GM12878 (cell line): ENCODE data around the gene EPHA4. TPM values are rescaled to one million over a fixed set of nuclear protein-coding genes. Genes with fewer than 3 reads are reported as not detected.

Source experiments
- ATAC-seq: fragments of 200-7000 bp; cut with Tn5 transposase; 3 replicates; pipeline ENCODE4 v1.9.1; 2020; ENCODE audit warnings: mild to moderate bottlenecking, moderate library complexity
- BruUV-seq: library from RNA; stranded (reverse); fragments of 400-500 nt; replicated peaks from 2 replicates; lab custom pipeline; 2021; lab: Mats Ljungman, UMichigan
- CTCF ChIA-PET: fragments of 300-600 bp; sonication (Branson Sonifier 250); formaldehyde crosslinking; extraction: SDS; loops from one replicate; lab custom pipeline; 2021; ENCODE audit warnings: inconsistent platforms; lab: Yijun Ruan, JAX
- POLR2A ChIA-PET: fragments of 350-600 bp; formaldehyde crosslinking; extraction: SDS; loops from one replicate; lab custom pipeline; 2021; ENCODE audit warnings: inconsistent platforms; lab: Charles Lee
- RAD21 ChIA-PET: fragments of 300-600 bp; sonication (Branson Sonifier 250); formaldehyde crosslinking; loops from one replicate; lab custom pipeline; 2023; ENCODE audit warnings: antibody characterized with exemption; ENCODE audit not compliant: unreplicated experiment; lab: Charles Lee
- SMC1A ChIA-PET: fragments of 300-600 bp; sonication (Branson Sonifier 250); formaldehyde crosslinking; loops from one replicate; lab custom pipeline; 2023; ENCODE audit not compliant: unreplicated experiment, uncharacterized antibody; lab: Charles Lee
- DNase-seq: peaks from one replicate; pipeline ENCODE4 v3.0.0-alpha.2; 2011; ENCODE audit warnings: low read depth, low spot score
- FAIRE-seq: peaks from 3 replicates; lab custom pipeline; 2011; peaks lifted over from hg19 to GRCh38; lab: Jason Lieb, UNC
- H2AFZ ChIP-seq: 2 replicates; pipeline ENCODE4 v1.6.0; 2011; ENCODE audit warnings: low read depth, low read length, control low read depth; ENCODE audit not compliant: control insufficient read depth
- H3K27ac ChIP-seq: 2 replicates; pipeline ENCODE4 v1.5.1; 2011; ENCODE audit warnings: control low read depth; ENCODE audit not compliant: control insufficient read depth, insufficient read depth
- H3K27me3 ChIP-seq, 2 experiments: replicated peaks in 1 of 2; 2 replicates each; pipeline versions ENCODE4 v1.6.0 to v1.6.1; 2011; ENCODE audit warnings: low read length in 1 of 2; ENCODE audit not compliant: control insufficient read depth in 2 of 2, insufficient read depth in 2 of 2
- H3K36me3 ChIP-seq, 2 experiments: 2 replicates each; pipeline ENCODE4 v1.5.1; 2011; ENCODE audit warnings: low read length in 1 of 2; ENCODE audit not compliant: control insufficient read depth in 2 of 2, insufficient read depth in 2 of 2
- H3K4me1 ChIP-seq: 2 replicates; pipeline ENCODE4 v1.6.1; 2011; ENCODE audit warnings: mild to moderate bottlenecking, low read length, moderate library complexity, mixed read lengths; ENCODE audit not compliant: control insufficient read depth, insufficient read depth
- H3K4me2 ChIP-seq: 2 replicates; pipeline ENCODE4 v1.6.0; 2011; ENCODE audit warnings: control low read depth; ENCODE audit not compliant: control insufficient read depth, insufficient read depth
- H3K4me3 ChIP-seq: fragments of 200-600 bp; sonication (generic); 2 replicates; pipeline ENCODE4 v1.5.1; 2016
- H3K79me2 ChIP-seq: 2 replicates; pipeline ENCODE4 v1.6.0; 2011; ENCODE audit warnings: low read length; ENCODE audit not compliant: control insufficient read depth, insufficient read depth
- H3K9ac ChIP-seq: 2 replicates; pipeline ENCODE4 v1.8.0; 2011; ENCODE audit warnings: low read length, control low read depth, mixed read lengths; ENCODE audit not compliant: control insufficient read depth, insufficient read depth
- H3K9me3 ChIP-seq: replicated peaks from 3 replicates; pipeline ENCODE4 v1.5.1; 2011; ENCODE audit warnings: mild to moderate bottlenecking, low read length; ENCODE audit not compliant: control insufficient read depth, insufficient read depth
- H4K20me1 ChIP-seq: 2 replicates; pipeline ENCODE4 v1.6.0; 2011; ENCODE audit not compliant: control insufficient read depth, insufficient read depth
- CEBPB ChIP-seq, 2 experiments: fragments of 150-350 bp in 1 of 2; IDR thresholded peaks; 2 replicates each; pipeline ENCODE4 v1.6.1; 2012 to 2014; ENCODE audit warnings: low read depth in 2 of 2, low read length in 2 of 2, borderline replicate concordance in 1 of 2, inconsistent platforms in 1 of 2
- CHD1 ChIP-seq: IDR thresholded peaks from 2 replicates; pipeline ENCODE4 v1.6.1; 2012; ENCODE audit warnings: low read depth, low read length, improper control_type of control experiment
- IKZF1 ChIP-seq: fragments of 450-650 bp; conservative IDR thresholded peaks from 2 replicates; pipeline ENCODE4 v1.6.1; 2017; ENCODE audit warnings: antibody characterized with exemption, mild to moderate bottlenecking
- MTA3 ChIP-seq: IDR thresholded peaks from 2 replicates; pipeline ENCODE4 v1.6.1; 2012; ENCODE audit warnings: low read length, inconsistent platforms, borderline replicate concordance
- NFYB ChIP-seq: IDR thresholded peaks from 2 replicates; pipeline ENCODE4 v1.6.1; 2011; ENCODE audit warnings: low read depth, mild to moderate bottlenecking, low read length, improper control_type of control experiment, moderate library complexity; ENCODE audit not compliant: insufficient read depth
- NR2C2 ChIP-seq: IDR thresholded peaks from 2 replicates; pipeline ENCODE4 v1.6.1; 2011; ENCODE audit warnings: borderline replicate concordance, low read depth; ENCODE audit not compliant: control insufficient read depth, insufficient read length
- NRF1 ChIP-seq: conservative IDR thresholded peaks from 2 replicates; pipeline ENCODE4 v1.6.1; 2011; ENCODE audit warnings: mild to moderate bottlenecking, low read depth, low read length, improper control_type of control experiment
- SIX5 ChIP-seq: IDR thresholded peaks from 2 replicates; pipeline ENCODE4 v1.6.1; 2011; ENCODE audit warnings: mild to moderate bottlenecking, low read depth, low read length, moderate library complexity; ENCODE audit not compliant: severe bottlenecking
- SMC3 ChIP-seq: IDR thresholded peaks from 2 replicates; pipeline ENCODE4 v1.6.1; 2011; ENCODE audit warnings: low read length, improper control_type of control experiment, borderline replicate concordance
- TCF3 ChIP-seq: IDR thresholded peaks from 2 replicates; pipeline ENCODE4 v1.6.1; 2012; ENCODE audit warnings: low read depth, mild to moderate bottlenecking, low read length, borderline replicate concordance; ENCODE audit not compliant: insufficient read depth
- WGBS: methylation state at CpG from one replicate; pipeline ENCODE4 v1.1.6; 2016; ENCODE audit warnings: low lambda C conversion rate; ENCODE audit not compliant: insufficient replicate concordance, insufficient coverage; ENCODE audit errors: missing lambda C conversion rate; 5-methylcytosine and 5-hydroxymethylcytosine counted together
- in situ Hi-C: fragments of 300-500 bp; cut with MboI; formaldehyde crosslinking; loops from 9 replicates; pipeline ENCODE4 v1.14.3; 2018; ENCODE audit warnings: mixed read lengths
- intact Hi-C: fragments of 100-400 bp; cut with micrococcal nuclease; formaldehyde crosslinking; loops from one replicate; pipeline ENCODE4 v1.14.2; 2022; ENCODE audit not compliant: unreplicated experiment
- polyA plus RNA-seq, 11 experiments: library from polyadenylated mRNA; depleted of rRNA in 4 of 11; unstranded in 6 of 11; stranded (reverse) in 5 of 11; fragments of >200 nt; fragmentation: Nextera tagmentation in 4 of 11; fragmentation: Illumina TruSeq in 1 of 11; extraction: Ambion mirVana in 4 of 11; extraction: Trizol in 1 of 11; gene quantifications; 1 replicate in 1 of 11; 2 replicates in 10 of 11; pipeline versions ENCODE4 v1.2.1 to v1.2.3, GENCODE V29; 2011 to 2016; ENCODE audit warnings: inconsistent platforms in 2 of 11, missing spikeins in 2 of 11, low read depth in 1 of 11
- total RNA-seq, 4 experiments: library from RNA; depleted of rRNA in 3 of 4; stranded (reverse); fragments of >200 nt in 3 of 4; fragmentation: Illumina TruSeq in 1 of 4; extraction: Trizol in 1 of 4; gene quantifications; 2 replicates each; pipeline versions ENCODE4 v1.2.1 to v1.2.3, GENCODE V29; 2013 to 2021
- TF ChIP-seq, protein P1 (sequence below): fragments of 450-650 bp; IDR thresholded peaks from 2 replicates; pipeline ENCODE4 v1.6.1; 2016; ENCODE audit warnings: mild to moderate bottlenecking
- TF ChIP-seq, protein P2 (sequence below): IDR thresholded peaks from 2 replicates; pipeline ENCODE4 v1.6.1; 2011; ENCODE audit warnings: low read depth, mild to moderate bottlenecking, low read length, moderate library complexity, borderline replicate concordance; ENCODE audit errors: extremely low read depth
- TF ChIP-seq, protein P3 (sequence below): IDR thresholded peaks from 2 replicates; pipeline ENCODE4 v1.6.1; 2011; ENCODE audit warnings: borderline replicate concordance, low read depth, mild to moderate bottlenecking, moderate library complexity, low read length; ENCODE audit not compliant: insufficient read depth, poor library complexity, severe bottlenecking

The EPHA4 gene
- total and polyA plus RNA-seq, 10 of the 15 experiments (the other 5 are each of a cell fraction or from before 2014, with no cell fraction given), result 0.06 to 1.5 (median 0.33) TPM; not detected in 1

DNA sequence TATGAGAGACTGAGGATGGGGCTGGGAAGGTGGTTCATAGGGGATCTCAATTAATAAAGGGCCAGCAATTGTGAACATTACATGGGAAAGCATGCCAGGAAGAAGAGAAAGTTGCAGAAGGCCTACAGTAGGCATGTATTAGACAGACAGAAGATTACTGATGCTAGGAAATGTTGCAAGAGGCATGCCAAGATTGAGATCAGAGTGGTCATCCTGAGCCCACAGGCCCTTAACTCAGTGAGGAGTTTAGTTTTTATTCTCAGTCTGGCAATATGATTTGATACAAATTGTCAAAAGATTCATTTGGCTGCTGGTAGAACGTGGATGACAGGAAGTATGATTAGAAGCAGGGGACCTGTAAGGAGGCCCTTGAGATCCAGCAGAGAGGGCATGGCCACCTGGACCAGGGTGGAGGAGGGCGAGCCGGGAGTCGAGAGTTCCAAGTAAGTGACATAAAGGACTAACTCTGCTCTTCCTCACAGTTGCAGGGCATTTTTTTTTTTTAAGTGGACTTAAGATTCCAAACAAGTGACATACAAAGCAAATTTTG, 54.9 kb downstream of the EPHA4 start:
- DNase-seq, result no peak
- 0 out of 2 replicates have a peak overlapping the region, but pooled peaks have one; percentile 73 for H3K4me2 ChIP-seq
- SMC1A ChIA-PET, result interaction anchor here (0.9 kb wide), 1 partner anchor 12 kb away, joined by 3 read pairs; no protein-coding TSS in a partner anchor
- H2AFZ ChIP-seq, result no peak overlapping the region
- BruUV-seq, result no TSS peak
- no peak overlapping the region for H3K27ac ChIP-seq
- no peak overlapping the region for H3K4me3 ChIP-seq
- RAD21 ChIA-PET, result no interaction called here
- no peaks in the 10 kb centered on the region for H3K27me3 ChIP-seq
- H3K4me1 ChIP-seq, result peaks cover 27% of the 10 kb centered on the region
- H3K9me3 ChIP-seq, result no peaks in the 10 kb centered on the region
- CTCF ChIA-PET, result no interaction called here
- POLR2A ChIA-PET, result no interaction called here
- H3K9ac ChIP-seq, result no peak overlapping the region
- no peak for FAIRE-seq
- TF ChIP-seq CEBPB (IDR thresholded peaks at IDR 0.05; ENCODE audit: borderline replicate concordance in 1 of 2, low read depth in 2 of 2, low read length in 2 of 2) (no peak), NFYB (no peak), TCF3 (no peak), MTA3 (no peak), CHD1 (no peak), IKZF1 (no peak), NRF1 (no peak), SMC3 (no peak), NR2C2 (no peak), SIX5 (no peak)
- TF ChIP-seq, protein P1, sequence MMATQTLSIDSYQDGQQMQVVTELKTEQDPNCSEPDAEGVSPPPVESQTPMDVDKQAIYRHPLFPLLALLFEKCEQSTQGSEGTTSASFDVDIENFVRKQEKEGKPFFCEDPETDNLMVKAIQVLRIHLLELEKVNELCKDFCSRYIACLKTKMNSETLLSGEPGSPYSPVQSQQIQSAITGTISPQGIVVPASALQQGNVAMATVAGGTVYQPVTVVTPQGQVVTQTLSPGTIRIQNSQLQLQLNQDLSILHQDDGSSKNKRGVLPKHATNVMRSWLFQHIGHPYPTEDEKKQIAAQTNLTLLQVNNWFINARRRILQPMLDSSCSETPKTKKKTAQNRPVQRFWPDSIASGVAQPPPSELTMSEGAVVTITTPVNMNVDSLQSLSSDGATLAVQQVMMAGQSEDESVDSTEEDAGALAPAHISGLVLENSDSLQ, result no peak
- TF ChIP-seq, protein P2, sequence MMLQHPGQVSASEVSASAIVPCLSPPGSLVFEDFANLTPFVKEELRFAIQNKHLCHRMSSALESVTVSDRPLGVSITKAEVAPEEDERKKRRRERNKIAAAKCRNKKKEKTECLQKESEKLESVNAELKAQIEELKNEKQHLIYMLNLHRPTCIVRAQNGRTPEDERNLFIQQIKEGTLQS, result no peak
- TF ChIP-seq, protein P3, sequence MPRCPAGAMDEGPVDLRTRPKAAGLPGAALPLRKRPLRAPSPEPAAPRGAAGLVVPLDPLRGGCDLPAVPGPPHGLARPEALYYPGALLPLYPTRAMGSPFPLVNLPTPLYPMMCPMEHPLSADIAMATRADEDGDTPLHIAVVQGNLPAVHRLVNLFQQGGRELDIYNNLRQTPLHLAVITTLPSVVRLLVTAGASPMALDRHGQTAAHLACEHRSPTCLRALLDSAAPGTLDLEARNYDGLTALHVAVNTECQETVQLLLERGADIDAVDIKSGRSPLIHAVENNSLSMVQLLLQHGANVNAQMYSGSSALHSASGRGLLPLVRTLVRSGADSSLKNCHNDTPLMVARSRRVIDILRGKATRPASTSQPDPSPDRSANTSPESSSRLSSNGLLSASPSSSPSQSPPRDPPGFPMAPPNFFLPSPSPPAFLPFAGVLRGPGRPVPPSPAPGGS, result no peak
- 61% methylated on average over 4 of the region's 4 CpGs for WGBS
- in situ Hi-C loops, result no loop called here
- H4K20me1 ChIP-seq, result no peaks in the 10 kb centered on the region
- ATAC-seq, result no peak
- H3K79me2 ChIP-seq, result no peaks in the 10 kb centered on the region
- no peaks in the 10 kb centered on the region for H3K36me3 ChIP-seq
- intact Hi-C loops, result loop anchor here (5.0 kb wide), 1 partner anchor 40 kb away; no protein-coding TSS in a partner anchor
